Left ventricle myocardium inferior (tissue), 1 donor: ENCODE results near the gene HNRNPUL1. TPM values are rescaled to one million over a fixed set of nuclear protein-coding genes. Genes with fewer than 3 reads are reported as not detected.
"Not testable (repeated sequence)": the region's sequence is repeated elsewhere in the genome, so short reads cannot be mapped to it uniquely, and the experiment has no call there.

Experiments used
- DNase-seq: peaks from one replicate; pipeline ENCODE4 v3.0.0-alpha.2; 2020
- H3K27ac ChIP-seq: fragments of 200-600 bp; replicated peaks from 2 replicates; pipeline ENCODE4 v1.8.0; 2021
- H3K27me3 ChIP-seq: fragments of 200-600 bp; 2 replicates; pipeline ENCODE4 v1.8.0; 2021; ENCODE audit warnings: low read depth
- H3K36me3 ChIP-seq: fragments of 200-600 bp; 2 replicates; pipeline ENCODE4 v1.8.0; 2021
- H3K4me1 ChIP-seq: fragments of 200-600 bp; 2 replicates; pipeline ENCODE4 v1.8.0; 2021
- H3K4me3 ChIP-seq: fragments of 200-600 bp; 2 replicates; pipeline ENCODE4 v1.8.0; 2021; ENCODE audit warnings: mild to moderate bottlenecking, moderate library complexity
- H3K9me3 ChIP-seq: fragments of 200-600 bp; replicated peaks from 2 replicates; pipeline ENCODE4 v1.8.0; 2021
- CTCF ChIP-seq: fragments of 200-600 bp; IDR thresholded peaks from 2 replicates; pipeline ENCODE4 v1.8.0; 2021; ENCODE audit warnings: antibody characterized with exemption, mild to moderate bottlenecking, borderline replicate concordance
- intact Hi-C: fragments of 100-400 bp; cut with micrococcal nuclease; formaldehyde crosslinking; loops from one replicate; pipeline ENCODE4 v1.11.0; 2022
- total RNA-seq: library from RNA; stranded (reverse); fragmentation: NEBNext Ultra II Directional; extraction: Animal tissue kit (Norgen Biotek cat#: 25700); gene quantifications from one replicate; pipeline ENCODE4 v1.2.1, GENCODE V29; 2021
- donor health status: DM: no; HTN: yes; CAD: no; lungs with severe emphysema.

Gene HNRNPUL1
- total RNA-seq, 1 donor from 2014 or later: 103 TPM

- intact Hi-C loops: no loop called here
- peaks cover 12% of the 10 kb centered on the region for H3K4me1 ChIP-seq
- TF ChIP-seq CTCF: no peak
- no peaks in the 10 kb centered on the region for H3K27me3 ChIP-seq
- H3K27ac ChIP-seq: no peak overlapping the region
- H3K9me3 ChIP-seq: no peaks in the 10 kb centered on the region
- no peak overlapping the region for H3K4me3 ChIP-seq
- H3K36me3 ChIP-seq: peaks cover 41% of the 10 kb centered on the region
- DNase-seq: no peak
Observed at GRCh38 chr19:41339936-41340335, 75.8 kb downstream of the HNRNPUL1 start.

- H3K27ac ChIP-seq: no peak overlapping the region
- peaks cover 4% of the 10 kb centered on the region for H3K4me1 ChIP-seq
- H3K9me3 ChIP-seq: no peaks in the 10 kb centered on the region
- H3K27me3 ChIP-seq: no peaks in the 10 kb centered on the region
- intact Hi-C loops: no loop called here
- no peak overlapping the region for H3K4me3 ChIP-seq
- TF ChIP-seq CTCF: no peak
- H3K36me3 ChIP-seq: peaks cover 44% of the 10 kb centered on the region
- DNase-seq: no peak
Observed at GRCh38 chr19:41341669-41342490, 77.7 kb downstream of the HNRNPUL1 start.

GRCh38 chr19:41344162-41344561 lies 80.0 kb downstream of the HNRNPUL1 start:
- intact Hi-C loops: no loop called here
- peaks cover 9% of the 10 kb centered on the region for H3K4me1 ChIP-seq
- no peak for DNase-seq
- H3K27me3 ChIP-seq: no peaks in the 10 kb centered on the region
- H3K36me3 ChIP-seq: peaks cover 43% of the 10 kb centered on the region
- no peak overlapping the region for H3K27ac ChIP-seq
- no peak overlapping the region for H3K4me3 ChIP-seq
- no peaks in the 10 kb centered on the region for H3K9me3 ChIP-seq
- no peak for TF ChIP-seq CTCF

- H3K27ac ChIP-seq, H3K4me3 ChIP-seq, H3K9me3 ChIP-seq, intact Hi-C loops, H3K27me3 ChIP-seq, DNase-seq: not testable (repeated sequence)
- peaks cover 33% of the 10 kb centered on the region for H3K4me1 ChIP-seq
- peaks cover 29% of the 10 kb centered on the region for H3K36me3 ChIP-seq
Observed at GRCh38 chr19:41346916-41347315, 82.7 kb downstream of the HNRNPUL1 start.

GRCh38 chr19:41350735-41351338 lies 86.7 kb downstream of the HNRNPUL1 start:
- TF ChIP-seq CTCF: no peak
- Histone ChIP-seq H3K4me1 (peaks cover 70% of the 10 kb centered on the region), H3K27ac (peak overlapping the region; percentile 94), H3K9me3 (no peaks in the 10 kb centered on the region), H3K27me3 (peaks cover 13% of the 10 kb centered on the region), H3K4me3 (peak overlapping the region; percentile 93), H3K36me3 (peaks cover 16% of the 10 kb centered on the region)
- no peak for DNase-seq
- intact Hi-C loops: no loop called here
